ENCODE results near the gene IL10RA. TPM values are rescaled to one million over a fixed set of nuclear protein-coding genes. Genes with fewer than 3 reads are reported as not detected.

IL10RA gene
- polyA plus RNA-seq, 4 donors: 1.1 to 9.3 (median 6.1) TPM

- H3K36me3 ChIP-seq (ENCODE audit: control insufficient read depth in 3 of 3, insufficient read depth in 2 of 3, low read depth in 1 of 3, low read length in 3 of 3): no peaks in the 10 kb centered on the region
- no peak overlapping the region for H3K4me3 ChIP-seq (ENCODE audit: low read depth in 1 of 3, low read length in 3 of 3)
- peaks cover 0 to 4% (median 0%) of the 10 kb centered on the region in 3 donors for H3K27me3 ChIP-seq (ENCODE audit: control insufficient read depth in 3 of 3, insufficient read depth in 3 of 3, low read length in 3 of 3)
- H3K4me1 ChIP-seq (ENCODE audit: control insufficient read depth in 3 of 3, insufficient read depth in 2 of 3, low read depth in 1 of 3, low read length in 2 of 3): no peaks in the 10 kb centered on the region
- FAIRE-seq (no peak), DNase-seq (no peak)
- H3K9me3 ChIP-seq (ENCODE audit: control insufficient read depth in 2 of 2, insufficient read depth in 1 of 2, low read depth in 1 of 2, low read length in 1 of 2): no peaks in the 10 kb centered on the region
- H3K27ac ChIP-seq (ENCODE audit: low read depth in 1 of 3, low read length in 2 of 3): peak overlapping the region in 1 of 3 donors; percentile 56
- WGBS, 3 donors: 72 to 84% (median 76%) methylated on average over 7 of the region's 7 CpGs
These were observed 6.5 kb upstream of the IL10RA start for GRCh38 chr11:117979481-117980211.

- H3K9me3 ChIP-seq (ENCODE audit: control insufficient read depth in 2 of 2, insufficient read depth in 1 of 2, low read depth in 1 of 2, low read length in 1 of 2): no peaks in the 10 kb centered on the region
- DNase-seq: no peak
- H3K27ac ChIP-seq (ENCODE audit: low read depth in 1 of 3, low read length in 2 of 3): no peak overlapping the region
- H3K27me3 ChIP-seq (ENCODE audit: control insufficient read depth in 3 of 3, insufficient read depth in 3 of 3, low read length in 3 of 3): peaks cover 0 to 9% (median 0%) of the 10 kb centered on the region in 3 donors
- H3K36me3 ChIP-seq (ENCODE audit: control insufficient read depth in 3 of 3, insufficient read depth in 2 of 3, low read depth in 1 of 3, low read length in 3 of 3): no peaks in the 10 kb centered on the region
- no peaks in the 10 kb centered on the region for H3K4me1 ChIP-seq (ENCODE audit: control insufficient read depth in 3 of 3, insufficient read depth in 2 of 3, low read depth in 1 of 3, low read length in 2 of 3)
- FAIRE-seq: no peak
- H3K4me3 ChIP-seq (ENCODE audit: low read depth in 1 of 3, low read length in 3 of 3): no peak overlapping the region
- WGBS, 3 donors: 34 to 40% (median 40%) methylated on average over 2 of the region's 2 CpGs
These were observed 5.9 kb upstream of the IL10RA start for GRCh38 chr11:117980280-117980679.

- no peak for FAIRE-seq
- WGBS, 3 donors: 23 to 62% (median 44%) methylated on average over 3 of the region's 3 CpGs
- H3K27ac ChIP-seq (ENCODE audit: low read depth in 1 of 3, low read length in 2 of 3): no peak overlapping the region
These were observed 5.5 kb upstream of the IL10RA start for GRCh38 chr11:117980720-117981119.

GRCh38 chr11:117983163-117983475 is 3.1 kb upstream of the IL10RA start:
- no peaks in the 10 kb centered on the region for H3K9me3 ChIP-seq (ENCODE audit: control insufficient read depth in 2 of 2, insufficient read depth in 1 of 2, low read depth in 1 of 2, low read length in 1 of 2)
- FAIRE-seq: no peak
- no peak overlapping the region for H3K4me3 ChIP-seq (ENCODE audit: low read depth in 1 of 3, low read length in 3 of 3)
- no peak overlapping the region for H3K27ac ChIP-seq (ENCODE audit: low read depth in 1 of 3, low read length in 2 of 3)
- DNase-seq: no peak
- WGBS, 3 donors: 90 to 95% (median 92%) methylated on average over 3 of the region's 3 CpGs
- H3K36me3 ChIP-seq (ENCODE audit: control insufficient read depth in 3 of 3, insufficient read depth in 2 of 3, low read depth in 1 of 3, low read length in 3 of 3): no peaks in the 10 kb centered on the region
- peaks cover 0 to 11% (median 0%) of the 10 kb centered on the region in 3 donors for H3K4me1 ChIP-seq (ENCODE audit: control insufficient read depth in 3 of 3, insufficient read depth in 2 of 3, low read depth in 1 of 3, low read length in 2 of 3)
- peaks cover 0 to 34% (median 0%) of the 10 kb centered on the region in 3 donors for H3K27me3 ChIP-seq (ENCODE audit: control insufficient read depth in 3 of 3, insufficient read depth in 3 of 3, low read length in 3 of 3)

More at GRCh38 chr11:117980720-117981119, 5.5 kb upstream of the IL10RA start:
- no peaks in the 10 kb centered on the region for H3K36me3 ChIP-seq (ENCODE audit: control insufficient read depth in 3 of 3, insufficient read depth in 2 of 3, low read depth in 1 of 3, low read length in 3 of 3)
- peaks cover 0 to 11% (median 0%) of the 10 kb centered on the region in 3 donors for H3K27me3 ChIP-seq (ENCODE audit: control insufficient read depth in 3 of 3, insufficient read depth in 3 of 3, low read length in 3 of 3)
- no peaks in the 10 kb centered on the region for H3K9me3 ChIP-seq (ENCODE audit: control insufficient read depth in 2 of 2, insufficient read depth in 1 of 2, low read depth in 1 of 2, low read length in 1 of 2)
- DNase-seq: no peak
- H3K4me3 ChIP-seq (ENCODE audit: low read depth in 1 of 3, low read length in 3 of 3): no peak overlapping the region
- H3K4me1 ChIP-seq (ENCODE audit: control insufficient read depth in 3 of 3, insufficient read depth in 2 of 3, low read depth in 1 of 3, low read length in 2 of 3): peaks cover 0 to 2% (median 0%) of the 10 kb centered on the region in 3 donors

- Histone ChIP-seq H3K4me3 (ENCODE audit: low read depth in 1 of 3, low read length in 3 of 3) (no peak overlapping the region), H3K9me3 (ENCODE audit: control insufficient read depth in 2 of 2, insufficient read depth in 1 of 2, low read depth in 1 of 2, low read length in 1 of 2) (no peaks in the 10 kb centered on the region), H3K36me3 (ENCODE audit: control insufficient read depth in 3 of 3, insufficient read depth in 2 of 3, low read depth in 1 of 3, low read length in 3 of 3) (no peaks in the 10 kb centered on the region), H3K27ac (ENCODE audit: low read depth in 1 of 3, low read length in 2 of 3) (no peak overlapping the region), H3K27me3 (ENCODE audit: control insufficient read depth in 3 of 3, insufficient read depth in 3 of 3, low read length in 3 of 3) (peaks cover 0 to 38% (median 0%) of the 10 kb centered on the region in 3 donors), H3K4me1 (ENCODE audit: control insufficient read depth in 3 of 3, insufficient read depth in 2 of 3, low read depth in 1 of 3, low read length in 2 of 3) (peaks cover 0 to 11% (median 0%) of the 10 kb centered on the region in 3 donors)
- DNase-seq (no peak), FAIRE-seq (no peak)
- 75 to 83% (median 77%) methylated on average over 4 of the region's 4 CpGs for WGBS, 3 donors
These were observed 1.7 kb upstream of the IL10RA start for GRCh38 chr11:117984476-117984875.

GRCh38 chr11:117986981-117987574 is 884 bp downstream of the IL10RA start:
- H3K9me3 ChIP-seq (ENCODE audit: control insufficient read depth in 2 of 2, insufficient read depth in 1 of 2, low read depth in 1 of 2, low read length in 1 of 2): no peaks in the 10 kb centered on the region
- FAIRE-seq (no peak), DNase-seq (peak in 1 of 2 donors; percentile 51)
- H3K27ac ChIP-seq (ENCODE audit: low read depth in 1 of 3, low read length in 2 of 3): peak overlapping the region; percentile 38 to 92 (median 57)
- peak overlapping the region; percentile 54 to 61 (median 59) for H3K4me3 ChIP-seq (ENCODE audit: low read depth in 1 of 3, low read length in 3 of 3)
- peaks cover 0 to 38% (median 0%) of the 10 kb centered on the region in 3 donors for H3K27me3 ChIP-seq (ENCODE audit: control insufficient read depth in 3 of 3, insufficient read depth in 3 of 3, low read length in 3 of 3)
- H3K36me3 ChIP-seq (ENCODE audit: control insufficient read depth in 3 of 3, insufficient read depth in 2 of 3, low read depth in 1 of 3, low read length in 3 of 3): no peaks in the 10 kb centered on the region
- 45 to 57% (median 45%) methylated on average over 15 of the region's 15 CpGs for WGBS, 3 donors
- H3K4me1 ChIP-seq (ENCODE audit: control insufficient read depth in 3 of 3, insufficient read depth in 2 of 3, low read depth in 1 of 3, low read length in 2 of 3): peaks cover 0 to 12% (median 0%) of the 10 kb centered on the region in 3 donors

GRCh38 chr11:117989351-117990102 is 3.3 kb downstream of the IL10RA start:
- FAIRE-seq: no peak
- WGBS, 3 donors: 87 to 95% (median 90%) methylated on average over 13 of the region's 13 CpGs
- peaks cover 0 to 24% (median 5%) of the 10 kb centered on the region in 3 donors for H3K4me1 ChIP-seq (ENCODE audit: control insufficient read depth in 3 of 3, insufficient read depth in 2 of 3, low read depth in 1 of 3, low read length in 2 of 3)

GRCh38 chr11:117992136-117992535 is 5.9 kb downstream of the IL10RA start:
- peaks cover 0 to 13% (median 5%) of the 10 kb centered on the region in 3 donors for H3K4me1 ChIP-seq (ENCODE audit: control insufficient read depth in 3 of 3, insufficient read depth in 2 of 3, low read depth in 1 of 3, low read length in 2 of 3)
- peaks cover 0 to 2% (median 0%) of the 10 kb centered on the region in 3 donors for H3K36me3 ChIP-seq (ENCODE audit: control insufficient read depth in 3 of 3, insufficient read depth in 2 of 3, low read depth in 1 of 3, low read length in 3 of 3)
- WGBS, 3 donors: 72 to 85% (median 79%) methylated on average over 4 of the region's 4 CpGs
- H3K27ac ChIP-seq (ENCODE audit: low read depth in 1 of 3, low read length in 2 of 3): no peak overlapping the region
- FAIRE-seq (no peak), DNase-seq (no peak)
- H3K9me3 ChIP-seq (ENCODE audit: control insufficient read depth in 2 of 2, insufficient read depth in 1 of 2, low read depth in 1 of 2, low read length in 1 of 2): no peaks in the 10 kb centered on the region
- peaks cover 0 to 14% (median 0%) of the 10 kb centered on the region in 3 donors for H3K27me3 ChIP-seq (ENCODE audit: control insufficient read depth in 3 of 3, insufficient read depth in 3 of 3, low read length in 3 of 3)
- H3K4me3 ChIP-seq (ENCODE audit: low read depth in 1 of 3, low read length in 3 of 3): no peak overlapping the region

More at GRCh38 chr11:117989351-117990102, 3.3 kb downstream of the IL10RA start:
- Histone ChIP-seq H3K4me3 (ENCODE audit: low read depth in 1 of 3, low read length in 3 of 3) (no peak overlapping the region), H3K36me3 (ENCODE audit: control insufficient read depth in 3 of 3, insufficient read depth in 2 of 3, low read depth in 1 of 3, low read length in 3 of 3) (no peaks in the 10 kb centered on the region), H3K27ac (ENCODE audit: low read depth in 1 of 3, low read length in 2 of 3) (peak overlapping the region in 1 of 3 donors; percentile 47), H3K9me3 (ENCODE audit: control insufficient read depth in 2 of 2, insufficient read depth in 1 of 2, low read depth in 1 of 2, low read length in 1 of 2) (no peaks in the 10 kb centered on the region), H3K27me3 (ENCODE audit: control insufficient read depth in 3 of 3, insufficient read depth in 3 of 3, low read length in 3 of 3) (peaks cover 0 to 35% (median 0%) of the 10 kb centered on the region in 3 donors)
- no peak for DNase-seq
